ENCODE measurements around the gene TMEM182. TPM values are rescaled to one million over a fixed set of nuclear protein-coding genes. Genes with fewer than 3 reads are reported as not detected.

Gene TMEM182
- total RNA-seq, 1 experiment from 2014 or later, result 3.2 TPM

- ChIA-PET CTCF (no interaction called here), POLR2A (ENCODE audit: low non-redundant PET) (no interaction called here)
- TF ChIP-seq CTCF (conservative IDR thresholded peaks at IDR 0.05; ENCODE audit: low read depth, low read length) (no peak), EZH2 (IDR thresholded peaks at IDR 0.05; ENCODE audit: borderline replicate concordance, low read depth, low read length, poor library complexity, severe bottlenecking) (no peak)
- Histone ChIP-seq H3K27me3 (replicated peaks; ENCODE audit: insufficient read depth, low read depth, low read length, poor library complexity) (no peaks in the 10 kb centered on the region), H3K4me1 (ENCODE audit: insufficient read depth, low read length, poor library complexity, severe bottlenecking) (no peaks in the 10 kb centered on the region), H3K9me3 (ENCODE audit: low read depth, low read length, poor library complexity, severe bottlenecking) (no peaks in the 10 kb centered on the region), H3K36me3 (ENCODE audit: insufficient read depth, low read length, poor library complexity, severe bottlenecking) (no peaks in the 10 kb centered on the region), H3K4me3 (ENCODE audit: low read depth, low read length, poor library complexity, severe bottlenecking) (no peak overlapping the region), H3K27ac (ENCODE audit: low read depth, low read length, poor library complexity, severe bottlenecking) (no peak overlapping the region)
- intact Hi-C loops (cut with micrococcal nuclease; ENCODE audit: unreplicated experiment), result no loop called here
- no TSS peak for BruUV-seq (replicated peaks)
- DNase-seq (ENCODE audit: low spot score), result no peak
Measured at GRCh38 chr2:102771114-102771513, 9.3 kb downstream of the TMEM182 start.

- Histone ChIP-seq H3K9me3 (ENCODE audit: low read depth, low read length, poor library complexity, severe bottlenecking) (no peaks in the 10 kb centered on the region), H3K27me3 (replicated peaks; ENCODE audit: insufficient read depth, low read depth, low read length, poor library complexity) (no peaks in the 10 kb centered on the region), H3K4me1 (ENCODE audit: insufficient read depth, low read length, poor library complexity, severe bottlenecking) (no peaks in the 10 kb centered on the region), H3K36me3 (ENCODE audit: insufficient read depth, low read length, poor library complexity, severe bottlenecking) (no peaks in the 10 kb centered on the region), H3K27ac (ENCODE audit: low read depth, low read length, poor library complexity, severe bottlenecking) (no peak overlapping the region), H3K4me3 (ENCODE audit: low read depth, low read length, poor library complexity, severe bottlenecking) (no peak overlapping the region)
- BruUV-seq (replicated peaks), result no TSS peak
- DNase-seq (ENCODE audit: low spot score), result no peak
- TF ChIP-seq EZH2 (IDR thresholded peaks at IDR 0.05; ENCODE audit: borderline replicate concordance, low read depth, low read length, poor library complexity, severe bottlenecking) (no peak), CTCF (conservative IDR thresholded peaks at IDR 0.05; ENCODE audit: low read depth, low read length) (no peak)
- intact Hi-C loops (cut with micrococcal nuclease; ENCODE audit: unreplicated experiment), result no loop called here
- ChIA-PET CTCF (no interaction called here), POLR2A (ENCODE audit: low non-redundant PET) (no interaction called here)
Measured at GRCh38 chr2:102772659-102773058, 10.8 kb downstream of the TMEM182 start.

- no peaks in the 10 kb centered on the region for H3K27me3 ChIP-seq (replicated peaks; ENCODE audit: insufficient read depth, low read depth, low read length, poor library complexity)
- BruUV-seq (replicated peaks), result no TSS peak
- no peak for DNase-seq (ENCODE audit: low spot score)
- TF ChIP-seq CTCF (conservative IDR thresholded peaks at IDR 0.05; ENCODE audit: low read depth, low read length) (no peak), EZH2 (IDR thresholded peaks at IDR 0.05; ENCODE audit: borderline replicate concordance, low read depth, low read length, poor library complexity, severe bottlenecking) (no peak)
- intact Hi-C loops (cut with micrococcal nuclease; ENCODE audit: unreplicated experiment), result no loop called here
- no peaks in the 10 kb centered on the region for H3K9me3 ChIP-seq (ENCODE audit: low read depth, low read length, poor library complexity, severe bottlenecking)
- H3K36me3 ChIP-seq (ENCODE audit: insufficient read depth, low read length, poor library complexity, severe bottlenecking), result no peaks in the 10 kb centered on the region
- no peaks in the 10 kb centered on the region for H3K4me1 ChIP-seq (ENCODE audit: insufficient read depth, low read length, poor library complexity, severe bottlenecking)
- H3K27ac ChIP-seq (ENCODE audit: low read depth, low read length, poor library complexity, severe bottlenecking), result no peak overlapping the region
- ChIA-PET POLR2A (ENCODE audit: low non-redundant PET) (no interaction called here), CTCF (no interaction called here)
- H3K4me3 ChIP-seq (ENCODE audit: low read depth, low read length, poor library complexity, severe bottlenecking), result no peak overlapping the region
Measured at GRCh38 chr2:102773149-102773705, 11.4 kb downstream of the TMEM182 start.

All from A673 (cell line).